Right cardiac atrium (tissue), 5 donors: Measurements from ENCODE around the gene ARID3A. TPM values are rescaled to one million over a fixed set of nuclear protein-coding genes. Genes with fewer than 3 reads are reported as not detected.

ENCODE experiments used
- ATAC-seq, 2 donors: fragments of 200-7000 bp; cut with Tn5 transposase; one replicate each; pipeline versions ENCODE4 v1.8.0 to v1.9.1; 2020; ENCODE audit warnings: moderate library complexity in 2 of 2, mild to moderate bottlenecking in 1 of 2
- DNase-seq, 3 donors: peaks; one replicate each; pipeline ENCODE4 v3.0.0-alpha.2; 2020
- H3K27ac ChIP-seq: one replicate; pipeline ENCODE4 v1.5.1; 2013; ENCODE audit warnings: mild to moderate bottlenecking, low read length, control low read depth, moderate library complexity
- H3K27me3 ChIP-seq: one replicate; pipeline ENCODE4 v1.6.1; 2013; ENCODE audit not compliant: control insufficient read depth, insufficient read depth
- H3K4me1 ChIP-seq: one replicate; pipeline ENCODE4 v1.6.1; 2013; ENCODE audit warnings: low read length; ENCODE audit not compliant: control insufficient read depth, insufficient read depth
- H3K4me3 ChIP-seq: one replicate; pipeline ENCODE4 v1.5.1; 2013; ENCODE audit warnings: low read length, control low read depth
- H3K9me3 ChIP-seq: one replicate; pipeline ENCODE4 v1.6.1; 2013; ENCODE audit warnings: low read length; ENCODE audit not compliant: control insufficient read depth
- WGBS: extraction: QIAGEN DNeasy Blood & Tissue Kit; methylation state at CpG from one replicate; pipeline ENCODE4 v1.1.7; 2013; 5-methylcytosine and 5-hydroxymethylcytosine counted together
- intact Hi-C, 4 donors: fragments of 100-400 bp; cut with DNase I; formaldehyde crosslinking; loops; one replicate each; pipeline versions ENCODE4 v1.11.0 to v1.14.0; 2022 to 2023
- polyA plus RNA-seq: library from polyadenylated mRNA; stranded (reverse); fragments of 200-250 nt; gene quantifications from one replicate; pipeline ENCODE4 v1.2.3, GENCODE V29; 2013
- total RNA-seq, 4 donors: library from RNA; stranded (reverse); fragmentation: NEBNext Ultra II Directional; extraction: Animal tissue kit (Norgen Biotek cat#: 25700); gene quantifications; one replicate each; pipeline ENCODE4 v1.2.1, GENCODE V29; 2021
- donor health status: healthy with polysubstance abuse.
- donor health status: DM: no; HTN: yes; CAD: no.
- donor health status: DM: no; HTN: no; CAD: no.
- donor health status: DM: no; HTN: yes; CAD: no; lungs with severe emphysema.
- donor health status: DM: yes; HTN: yes; CAD: no.

ARID3A gene
- total and polyA plus RNA-seq, 5 donors, result 3.3 to 6.2 (median 5.1) TPM

- H3K4me3 ChIP-seq, result no peak overlapping the region
- intact Hi-C loops, result no loop called here
- WGBS, result 15% methylated on average over 31 of the region's 31 CpGs
- DNase-seq, result peak; percentile 85 to 95 (median 94)
- H3K4me1 ChIP-seq, result peaks cover 4% of the 10 kb centered on the region
- H3K9me3 ChIP-seq, result no peaks in the 10 kb centered on the region
- peak overlapping the region; percentile 30 for H3K27ac ChIP-seq
- H3K27me3 ChIP-seq, result no peaks in the 10 kb centered on the region
- ATAC-seq, result peak; percentile 91 to 92
Measured at GRCh38 chr19:934865-935479, 9.1 kb downstream of the ARID3A start.

GRCh38 chr19:936175-936546, 10.3 kb downstream of the ARID3A start:
- H3K4me3 ChIP-seq, result no peak overlapping the region
- DNase-seq (no peak), ATAC-seq (no peak)
- H3K27ac ChIP-seq, result no peak overlapping the region
- no peaks in the 10 kb centered on the region for H3K9me3 ChIP-seq
- peaks cover 4% of the 10 kb centered on the region for H3K4me1 ChIP-seq
- intact Hi-C loops, result no loop called here
- no peaks in the 10 kb centered on the region for H3K27me3 ChIP-seq
- WGBS, result 98% methylated on average over 10 of the region's 10 CpGs

DNA sequence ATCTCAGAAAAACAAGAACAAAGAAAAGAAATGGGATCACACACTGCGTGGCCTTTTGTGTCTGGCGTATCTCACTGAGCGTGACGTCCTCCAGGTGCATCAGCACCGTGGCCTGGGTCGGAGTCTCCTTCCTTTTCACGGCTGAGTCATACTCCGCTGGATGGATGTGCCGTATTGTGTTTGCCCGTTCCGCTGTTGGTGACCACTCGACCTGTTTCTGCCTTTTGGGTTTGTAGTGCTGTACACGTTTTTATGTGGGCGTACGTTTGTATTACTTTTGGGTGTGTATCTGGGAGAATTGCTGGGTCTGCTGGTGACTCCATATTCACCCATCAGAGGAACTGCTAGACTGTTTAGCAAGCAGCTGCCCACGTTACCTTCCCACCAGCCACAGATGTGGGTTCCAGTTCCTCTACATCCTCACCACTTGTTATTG, 11.4 kb downstream of the ARID3A start:
- intact Hi-C loops, result no loop called here
- no peaks in the 10 kb centered on the region for H3K9me3 ChIP-seq
- no peak for ATAC-seq
- 94% methylated on average over 16 of the region's 16 CpGs for WGBS
- peaks cover 4% of the 10 kb centered on the region for H3K4me1 ChIP-seq
- H3K4me3 ChIP-seq, result no peak overlapping the region
- H3K27me3 ChIP-seq, result no peaks in the 10 kb centered on the region
- DNase-seq, result no peak
- no peak overlapping the region for H3K27ac ChIP-seq

DNA sequence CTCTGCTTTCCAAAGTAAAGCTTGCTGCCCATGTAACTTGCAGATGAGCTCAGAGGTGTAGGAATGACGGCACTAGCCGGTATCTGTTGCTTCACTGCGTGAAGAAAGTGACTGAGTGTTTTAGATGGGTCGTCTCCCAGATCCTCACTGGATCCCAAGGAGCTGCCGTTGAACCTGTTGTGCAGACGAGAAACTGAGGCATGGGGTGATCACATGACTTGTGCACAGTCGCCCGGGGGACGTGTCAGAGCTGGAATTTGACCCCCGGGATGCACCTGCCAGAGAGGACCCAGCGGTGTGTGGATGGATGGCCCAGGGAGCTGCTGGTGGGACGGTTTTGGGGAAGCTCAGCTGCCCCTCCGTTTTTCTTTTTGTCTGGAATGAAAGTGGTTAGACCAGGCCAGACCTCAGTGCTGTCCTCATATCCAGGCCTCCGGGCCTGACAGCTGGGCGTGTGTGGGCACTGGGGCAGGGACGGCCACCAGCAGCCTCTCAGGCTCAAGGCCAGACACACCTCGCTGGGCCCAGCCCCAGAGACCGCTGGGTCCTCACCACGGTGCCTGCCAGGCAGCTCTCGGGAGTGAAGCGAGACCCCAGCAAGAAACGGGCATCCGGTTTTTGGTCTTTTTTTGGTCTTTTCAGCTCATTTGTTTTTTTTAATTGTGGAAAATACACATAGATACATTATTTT, 12.5 kb downstream of the ARID3A start:
- H3K4me1 ChIP-seq, result peaks cover under 1% of the 10 kb centered on the region
- no peaks in the 10 kb centered on the region for H3K9me3 ChIP-seq
- 85% methylated on average over 23 of the region's 23 CpGs for WGBS
- intact Hi-C loops, result no loop called here
- no peak overlapping the region for H3K27ac ChIP-seq
- no peak overlapping the region for H3K4me3 ChIP-seq
- ATAC-seq (no peak), DNase-seq (no peak)
- no peaks in the 10 kb centered on the region for H3K27me3 ChIP-seq

DNA sequence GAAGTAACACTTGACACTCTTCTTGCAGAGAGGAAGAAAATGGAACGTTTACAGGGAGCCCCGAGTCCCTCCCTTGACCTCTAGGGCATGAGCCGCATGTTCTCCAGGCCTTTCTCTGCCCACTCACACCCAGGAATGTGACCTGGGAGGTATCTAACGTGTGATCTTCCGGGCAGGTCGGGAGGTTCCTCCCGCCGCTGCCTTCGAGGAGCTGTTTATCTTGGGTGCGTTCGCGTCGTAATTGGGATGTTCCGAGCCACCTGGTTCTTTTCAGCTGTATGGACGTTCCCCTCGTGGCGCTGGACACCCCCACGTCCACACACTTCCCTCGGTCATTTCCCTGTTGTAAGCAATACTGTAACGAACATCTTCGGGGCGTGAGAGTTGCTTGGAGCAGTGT, 13.6 kb downstream of the ARID3A start:
- no peak overlapping the region for H3K4me3 ChIP-seq
- no peaks in the 10 kb centered on the region for H3K9me3 ChIP-seq
- no peaks in the 10 kb centered on the region for H3K27me3 ChIP-seq
- intact Hi-C loops, result no loop called here
- WGBS, result 89% methylated on average over 22 of the region's 22 CpGs
- no peaks in the 10 kb centered on the region for H3K4me1 ChIP-seq
- no peak overlapping the region for H3K27ac ChIP-seq
- DNase-seq, result no peak
- ATAC-seq, result no peak

DNA sequence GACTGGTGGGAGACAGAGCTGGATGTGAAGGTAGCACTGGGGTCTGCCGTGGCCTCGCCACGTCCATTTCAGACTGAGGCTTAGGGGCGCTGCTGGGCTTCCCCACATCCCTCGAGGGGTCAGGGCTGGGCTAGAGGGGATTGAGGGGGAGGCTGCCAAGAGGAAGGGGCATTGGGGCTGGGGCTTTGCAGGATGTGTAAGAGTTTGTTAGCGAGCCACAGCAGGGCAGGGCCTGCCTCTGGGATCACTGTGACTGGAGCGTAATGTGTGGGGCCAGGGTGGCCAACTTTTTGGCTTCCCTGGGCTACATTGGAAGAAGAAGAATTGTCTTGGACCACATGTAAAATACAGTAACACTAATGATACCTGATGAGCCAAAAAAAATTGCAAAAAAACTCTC, 14.1 kb downstream of the ARID3A start:
- 98% methylated on average over 7 of the region's 7 CpGs for WGBS
- Histone ChIP-seq H3K4me3 (no peak overlapping the region), H3K27me3 (no peaks in the 10 kb centered on the region), H3K27ac (no peak overlapping the region), H3K9me3 (no peaks in the 10 kb centered on the region), H3K4me1 (no peaks in the 10 kb centered on the region)
- ATAC-seq, result no peak
- intact Hi-C loops, result no loop called here
- DNase-seq, result no peak

DNA sequence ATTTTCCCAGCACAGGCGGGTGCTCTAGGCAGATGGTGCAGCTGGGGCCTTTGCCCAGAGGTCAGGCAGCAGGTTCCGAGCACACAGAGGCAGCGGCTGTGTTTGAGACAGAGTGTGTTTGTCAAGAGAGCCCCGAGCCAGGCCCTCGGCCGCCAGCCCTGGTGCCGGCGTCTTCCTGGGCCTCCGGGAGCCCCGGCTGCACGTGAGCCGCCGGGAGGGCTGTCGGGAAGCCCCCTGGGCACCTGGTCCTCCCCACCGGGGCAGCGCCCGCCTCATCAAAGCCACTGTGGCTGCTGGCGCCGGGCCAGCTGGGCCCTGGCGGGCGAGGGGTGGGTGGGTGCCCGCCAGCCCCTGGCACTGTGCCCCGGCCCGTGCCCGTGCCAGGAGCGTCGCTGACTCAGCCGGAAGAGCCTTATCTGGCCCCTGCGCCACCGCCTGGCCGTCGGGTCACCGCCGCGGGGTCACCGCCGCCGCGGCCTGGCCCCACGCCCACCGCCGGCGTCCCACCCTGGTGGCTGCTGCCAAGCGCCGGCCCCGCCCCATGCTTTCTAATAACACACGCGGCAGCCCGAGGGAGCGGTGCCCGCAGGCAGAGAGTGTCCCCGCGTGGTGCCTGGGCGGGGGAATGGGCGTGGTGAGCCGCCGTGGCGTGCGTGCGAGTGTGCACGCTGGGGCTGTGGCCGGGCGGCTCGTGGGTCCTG, 14.9 kb downstream of the ARID3A start:
- Histone ChIP-seq H3K4me1 (no peaks in the 10 kb centered on the region), H3K27me3 (no peaks in the 10 kb centered on the region), H3K9me3 (no peaks in the 10 kb centered on the region), H3K4me3 (no peak overlapping the region), H3K27ac (peak overlapping the region; percentile 1)
- intact Hi-C loops, result no loop called here
- DNase-seq (peak; percentile 70 to 89 (median 89)), ATAC-seq (peak; percentile 69 to 81)
- 47% methylated on average over 64 of the region's 64 CpGs for WGBS

DNA sequence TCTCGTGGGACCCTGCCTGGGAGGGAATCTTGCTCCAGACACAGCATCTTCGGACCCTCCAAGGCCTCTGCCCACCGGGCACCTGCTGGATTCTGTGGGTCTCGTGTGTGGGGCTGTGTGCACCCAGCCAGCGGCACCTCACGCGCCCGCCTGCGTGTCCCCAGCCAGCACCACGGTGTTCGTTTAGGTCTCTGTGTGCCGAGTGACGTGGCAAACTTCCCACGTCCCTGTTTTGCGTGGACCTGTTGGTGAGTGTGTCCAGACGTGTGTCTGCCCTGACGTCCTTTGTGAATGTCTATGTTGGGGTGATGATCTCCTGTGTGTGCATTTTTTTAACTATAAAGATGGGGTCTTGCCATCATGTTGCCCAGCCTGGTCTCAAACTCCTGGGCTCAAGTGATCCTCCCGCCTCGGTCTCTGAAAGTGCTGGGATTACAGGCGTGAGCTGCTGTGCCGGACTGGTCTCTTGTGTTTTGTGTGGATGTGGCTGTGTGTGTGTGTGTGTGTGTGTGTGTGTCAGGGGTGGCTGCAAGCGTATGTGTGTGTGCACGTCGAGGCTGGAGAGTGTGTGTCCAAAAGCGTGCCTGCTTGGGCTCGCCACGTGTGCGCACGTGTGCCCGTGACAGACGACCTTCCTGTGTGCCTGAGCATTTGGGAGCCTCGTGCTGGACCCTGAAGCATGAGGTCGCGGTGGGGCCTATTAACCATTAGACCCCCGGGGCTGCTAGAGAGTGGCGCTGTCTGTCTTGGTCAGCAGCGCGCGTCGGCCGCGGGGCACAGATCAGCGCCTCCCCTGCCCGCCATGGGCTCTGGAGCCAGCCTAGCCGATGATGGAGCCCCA, 15.7 kb downstream of the ARID3A start:
- Histone ChIP-seq H3K4me3 (no peak overlapping the region), H3K4me1 (no peaks in the 10 kb centered on the region), H3K27me3 (no peaks in the 10 kb centered on the region), H3K9me3 (no peaks in the 10 kb centered on the region), H3K27ac (no peak overlapping the region)
- 77% methylated on average over 45 of the region's 45 CpGs for WGBS
- ATAC-seq (no peak), DNase-seq (peak in 1 of 3 donors; percentile 37)
- intact Hi-C loops, result no loop called here

DNA sequence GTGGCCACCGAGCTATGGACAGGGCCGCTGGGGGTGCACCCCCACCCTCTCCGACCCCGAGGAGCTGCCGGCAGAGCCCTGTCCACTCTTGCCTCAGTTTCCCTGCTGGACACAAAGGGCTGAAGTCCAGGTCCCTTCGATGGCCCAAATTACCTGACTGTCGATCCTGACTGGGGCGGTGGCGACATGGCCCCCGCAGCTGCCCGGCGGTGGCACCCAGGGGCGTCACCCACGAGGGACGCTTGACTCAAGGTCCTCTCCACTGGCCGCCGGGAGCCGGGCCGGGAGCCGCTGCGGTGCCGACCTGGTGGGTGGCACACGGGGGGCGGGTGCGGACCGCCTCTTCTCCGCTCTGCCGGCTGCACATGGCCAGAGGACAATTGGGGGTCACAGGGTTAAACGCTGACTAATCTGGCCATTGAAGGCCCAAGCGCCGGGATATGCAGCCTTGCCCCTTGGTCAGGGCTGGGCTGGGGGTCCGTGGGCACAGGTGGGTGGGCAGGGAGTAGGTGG, 16.4 kb downstream of the ARID3A start:
- no peak overlapping the region for H3K27ac ChIP-seq
- 90% methylated on average over 32 of the region's 32 CpGs for WGBS

GRCh38 chr19:943551-944170, 17.8 kb downstream of the ARID3A start:
- no peak for ATAC-seq
- Histone ChIP-seq H3K27ac (no peak overlapping the region), H3K9me3 (no peaks in the 10 kb centered on the region), H3K4me1 (no peaks in the 10 kb centered on the region), H3K27me3 (no peaks in the 10 kb centered on the region), H3K4me3 (no peak overlapping the region)
- peak in 2 of 3 donors; percentile 41 to 48 for DNase-seq
- WGBS, result 97% methylated on average over 17 of the region's 17 CpGs
- intact Hi-C loops, result no loop called here

More for the DNA sequence above, 16.4 kb downstream of the ARID3A start:
- Histone ChIP-seq H3K9me3 (no peaks in the 10 kb centered on the region), H3K4me1 (no peaks in the 10 kb centered on the region), H3K27me3 (no peaks in the 10 kb centered on the region), H3K4me3 (no peak overlapping the region)
- intact Hi-C loops, result no loop called here
- DNase-seq, result peak in 1 of 3 donors; percentile 46
- no peak for ATAC-seq
